Effector CD8-positive, alpha-beta T cell (primary cell): ENCODE results near the gene ECE2.
A peak's percentile ranks its signal among the peaks of the same experiment; 100 is the strongest.

ENCODE experiments used
- DNase-seq: peaks from one replicate; lab custom pipeline; 2025; lab: John Stamatoyannopoulos, UW
- total RNA-seq, 4 experiments: gene quantifications; one replicate each; lab custom pipeline; 2026; lab: John Stamatoyannopoulos, UW

ECE2 gene
- total RNA-seq: 0 to 0.12 (median 0) reads per million in 4 experiments

DNA sequence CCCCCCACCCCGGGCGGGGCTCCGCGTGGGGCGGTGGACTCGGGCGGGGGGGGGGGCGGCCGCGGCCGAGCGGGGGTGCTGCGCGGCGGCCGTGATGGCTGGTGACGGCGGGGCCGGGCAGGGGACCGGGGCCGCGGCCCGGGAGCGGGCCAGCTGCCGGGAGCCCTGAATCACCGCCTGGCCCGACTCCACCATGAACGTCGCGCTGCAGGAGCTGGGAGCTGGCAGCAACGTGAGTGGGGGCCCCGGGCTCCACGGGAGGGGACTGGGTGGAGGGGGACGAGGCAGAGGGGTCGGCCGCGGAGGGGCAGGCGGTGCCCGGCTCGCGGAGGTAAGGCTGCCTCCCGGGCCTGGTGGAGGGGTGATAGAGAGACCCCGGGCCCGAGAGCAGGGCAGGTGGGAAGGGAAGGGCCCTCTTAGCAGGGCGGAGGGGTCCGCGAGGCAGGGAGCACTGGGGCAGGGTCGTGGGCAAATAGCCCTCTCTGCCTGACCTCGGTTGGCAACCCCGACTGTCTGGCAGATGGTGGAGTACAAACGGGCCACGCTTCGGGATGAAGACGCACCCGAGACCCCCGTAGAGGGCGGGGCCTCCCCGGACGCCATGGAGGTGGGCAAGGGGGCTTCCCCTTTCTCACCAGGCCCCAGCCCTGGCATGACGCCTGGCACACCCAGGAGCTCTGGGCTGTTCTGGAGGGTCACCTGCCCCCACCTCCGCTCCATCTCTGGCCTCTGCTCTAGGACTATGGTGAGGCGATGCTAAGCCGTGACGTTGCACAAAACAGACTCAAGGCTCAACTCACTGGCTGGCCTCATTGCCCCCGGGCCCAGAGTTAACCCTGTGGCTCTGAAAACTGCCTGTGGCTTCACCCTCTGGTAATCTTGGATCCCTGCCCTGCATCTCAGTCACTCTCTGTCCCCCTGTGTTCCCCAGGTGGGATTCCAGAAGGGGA is at the start of gene ECE2:
Gene ECE2 (plus strand): TSS at position 62 of the 950 bp plus-strand sequence. CDS start 132 bp downstream, at position 194.
- no peak for DNase-seq

DNA sequence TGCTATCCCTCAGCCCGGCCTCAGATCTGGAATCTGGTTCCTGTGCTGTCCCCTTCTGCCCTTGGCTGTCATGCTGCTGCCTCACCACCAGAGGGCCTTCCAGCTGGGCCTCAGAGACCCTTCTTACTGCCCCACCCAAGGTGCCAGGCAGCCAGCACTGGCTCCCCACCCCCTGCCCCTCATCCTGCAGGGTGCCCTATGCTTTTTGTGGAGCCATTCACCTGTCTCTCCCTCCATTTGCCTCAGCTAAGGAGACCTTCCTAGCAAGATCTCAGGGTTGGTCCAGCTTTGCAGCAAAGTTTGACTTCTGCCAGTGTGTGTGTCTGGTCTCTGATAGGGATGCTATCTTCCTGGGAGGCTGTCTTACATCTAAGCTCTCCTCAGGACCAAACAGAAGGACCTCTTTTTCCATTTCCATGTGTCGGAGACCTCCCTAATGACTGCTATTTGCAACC is 48.3 kb upstream of the ECE2 start:
- DNase-seq: peak; percentile 33

DNA sequence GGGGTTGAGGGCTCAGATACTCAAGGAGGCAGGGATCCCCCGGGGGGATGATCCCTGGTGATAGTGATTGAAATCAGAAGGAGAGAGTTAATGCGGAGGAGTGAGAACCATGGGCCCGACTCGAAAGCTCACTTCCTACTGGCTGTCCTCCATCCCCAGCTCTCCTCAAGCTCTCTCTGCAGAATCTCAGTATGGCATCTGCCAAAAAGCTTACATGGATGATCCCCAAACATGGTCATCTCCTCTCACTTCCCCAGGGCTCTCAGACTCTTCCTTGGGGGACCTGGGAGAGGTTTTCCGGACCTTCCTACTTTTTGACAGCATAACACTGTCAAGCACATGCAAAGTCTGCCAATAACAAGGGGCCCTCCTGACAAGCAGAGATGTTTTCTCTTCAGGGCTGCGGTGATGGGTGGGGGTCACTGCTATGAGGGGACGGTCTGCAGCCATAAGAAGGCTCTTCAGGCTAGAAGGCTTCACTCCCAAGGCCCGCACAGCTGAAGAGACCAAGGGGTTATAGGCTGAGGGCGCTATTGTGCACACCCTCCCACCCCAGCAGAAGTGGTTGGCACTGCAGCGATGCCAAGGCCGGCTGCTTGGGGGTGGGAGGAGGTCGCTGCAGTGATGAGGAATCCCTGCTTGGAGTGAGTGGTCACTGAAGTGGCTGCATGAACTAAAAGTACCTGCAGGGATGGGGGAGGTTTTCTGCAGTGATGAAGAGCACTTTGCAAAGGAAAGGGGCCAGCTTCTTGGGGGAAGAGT is 47.3 kb upstream of the ECE2 start:
- DNase-seq: no peak

GRCh38 chr3:184229394-184230080 is 46.3 kb upstream of the ECE2 start, which contains the start of gene VWA5B2:
TSS of gene VWA5B2 (plus strand) at chr3:184229585. CDS start at chr3:184230529, 944 bp downstream.
- DNase-seq: peak; percentile 55

GRCh38 chr3:184230081-184230602 is 45.7 kb upstream of the ECE2 start:
- DNase-seq: no peak

DNA sequence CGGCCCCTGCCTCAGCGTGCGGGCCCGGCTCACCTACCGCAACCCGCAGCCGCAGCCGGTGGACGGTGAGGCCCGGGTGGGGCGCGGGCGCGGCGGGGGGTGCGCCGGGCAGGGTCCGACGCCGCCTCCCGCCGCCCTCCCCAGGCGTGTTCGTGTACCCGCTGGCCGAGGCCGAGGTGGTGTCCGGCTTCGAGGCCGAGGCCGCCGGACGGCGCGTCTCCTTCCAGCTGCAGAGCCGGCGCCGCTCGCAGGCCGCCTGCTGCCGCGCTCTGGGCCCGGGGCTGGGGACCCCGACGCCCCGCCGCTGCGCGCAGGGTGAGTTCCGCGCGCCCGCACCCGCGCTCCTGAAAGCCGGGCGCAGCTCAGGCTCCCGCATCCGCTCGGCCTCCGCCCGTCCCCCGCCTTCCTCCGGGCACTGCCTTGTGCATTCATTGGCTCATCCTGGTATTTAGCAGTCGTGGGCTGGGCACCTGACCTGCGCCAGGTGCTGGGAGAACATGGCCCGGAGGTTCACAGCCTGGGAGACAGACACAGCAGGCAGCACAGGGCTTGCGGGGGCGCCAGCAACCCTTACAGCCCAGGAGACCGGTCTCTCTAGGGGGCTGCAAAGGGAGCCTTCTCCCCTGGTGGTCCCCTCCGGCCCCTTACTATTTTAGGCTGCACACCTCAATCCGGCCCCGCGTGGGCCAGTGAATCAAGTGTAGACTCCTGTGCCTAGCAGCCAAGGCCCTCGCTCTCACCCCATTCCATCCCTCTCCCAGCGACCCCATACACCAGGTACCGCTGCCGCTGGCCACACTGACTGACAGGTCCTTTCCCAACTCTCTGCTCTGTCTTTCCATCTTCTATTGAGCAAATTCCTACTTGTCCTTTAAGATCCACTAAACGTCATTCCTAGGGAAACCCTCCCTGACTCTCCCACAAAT is 45.0 kb upstream of the ECE2 start:
- no peak for DNase-seq

- DNase-seq: no peak
These were observed 44.2 kb upstream of the ECE2 start for GRCh38 chr3:184231671-184232070.

DNA sequence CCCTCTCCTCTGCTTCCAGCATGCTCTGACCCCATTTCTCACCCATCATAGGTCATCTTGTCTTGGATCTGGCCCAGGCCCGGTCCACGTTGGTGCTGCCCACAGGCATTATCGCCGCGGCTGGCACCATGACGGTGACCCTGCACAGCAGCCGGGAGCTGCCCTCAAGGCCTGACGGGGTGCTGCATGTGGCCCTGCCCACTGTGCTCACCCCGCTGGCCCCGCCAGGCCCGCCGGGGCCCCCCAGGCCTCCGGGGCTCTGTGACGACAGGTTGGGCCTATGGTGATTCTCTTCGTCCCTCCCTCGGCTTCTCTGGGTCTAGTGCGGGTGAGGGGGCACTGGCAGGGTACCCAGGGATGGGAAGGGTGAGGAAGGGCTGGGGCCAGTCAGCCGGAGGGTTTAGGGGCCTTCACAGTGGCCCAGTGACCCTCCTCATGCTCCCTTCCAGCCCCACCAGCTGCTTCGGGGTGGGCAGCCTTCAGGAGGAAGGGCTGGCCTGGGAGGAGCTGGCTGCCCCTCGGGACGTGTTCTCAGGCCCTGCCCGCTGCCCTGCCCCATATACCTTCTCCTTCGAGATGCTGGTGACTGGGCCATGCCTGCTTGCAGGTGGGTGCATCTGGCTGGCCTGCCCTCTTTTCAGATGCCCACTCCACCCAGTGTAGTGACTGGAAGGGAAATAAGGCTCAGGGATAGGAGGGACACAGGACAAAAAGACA is 42.5 kb upstream of the ECE2 start:
- no peak for DNase-seq

GRCh38 chr3:184234224-184234623 is 41.6 kb upstream of the ECE2 start:
- DNase-seq: no peak

- no peak for DNase-seq
These were observed 41.0 kb upstream of the ECE2 start for GRCh38 chr3:184234671-184235380.

- no peak for DNase-seq
These were observed 40.3 kb upstream of the ECE2 start for GRCh38 chr3:184235381-184236032.

DNA sequence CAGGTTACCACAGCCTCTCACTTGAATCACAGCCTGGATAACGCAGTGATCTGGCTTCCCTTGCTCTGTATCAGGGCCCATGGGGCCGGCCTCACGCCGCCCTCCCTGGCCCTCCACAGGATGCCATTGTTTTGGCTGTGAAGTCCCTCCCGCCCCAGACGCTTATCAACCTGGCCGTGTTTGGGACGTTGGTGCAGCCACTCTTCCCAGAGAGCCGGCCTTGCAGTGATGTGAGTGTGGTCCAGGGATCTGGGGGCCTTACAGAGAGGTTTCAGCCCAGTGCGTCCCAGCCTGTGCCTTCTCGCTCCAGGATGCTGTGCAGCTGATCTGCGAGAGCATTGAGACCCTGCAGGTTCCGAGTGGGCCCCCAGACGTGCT is 39.8 kb upstream of the ECE2 start:
- no peak for DNase-seq

DNA sequence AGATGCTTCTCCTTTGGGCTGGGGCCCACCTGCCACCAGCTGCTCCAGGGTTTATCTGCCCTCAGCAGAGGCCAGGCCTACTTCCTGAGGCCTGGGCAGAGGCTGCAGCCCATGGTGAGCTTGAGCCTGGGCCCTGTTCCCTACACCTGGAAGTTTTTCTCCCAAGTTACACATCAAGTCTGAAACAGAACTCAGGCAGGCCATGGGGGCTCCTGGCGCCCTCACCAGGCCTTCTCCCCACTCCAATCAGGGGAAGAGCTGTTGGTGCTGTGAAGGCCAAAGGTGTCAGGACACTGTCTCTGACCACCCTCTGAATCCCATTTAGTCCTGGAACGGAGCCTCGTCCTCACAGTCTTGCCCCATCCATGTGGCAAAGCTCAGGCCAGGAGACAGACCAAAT is 39.2 kb upstream of the ECE2 start:
- DNase-seq: no peak

- no peak for DNase-seq
These were observed 38.6 kb upstream of the ECE2 start for GRCh38 chr3:184237211-184237610.

DNA sequence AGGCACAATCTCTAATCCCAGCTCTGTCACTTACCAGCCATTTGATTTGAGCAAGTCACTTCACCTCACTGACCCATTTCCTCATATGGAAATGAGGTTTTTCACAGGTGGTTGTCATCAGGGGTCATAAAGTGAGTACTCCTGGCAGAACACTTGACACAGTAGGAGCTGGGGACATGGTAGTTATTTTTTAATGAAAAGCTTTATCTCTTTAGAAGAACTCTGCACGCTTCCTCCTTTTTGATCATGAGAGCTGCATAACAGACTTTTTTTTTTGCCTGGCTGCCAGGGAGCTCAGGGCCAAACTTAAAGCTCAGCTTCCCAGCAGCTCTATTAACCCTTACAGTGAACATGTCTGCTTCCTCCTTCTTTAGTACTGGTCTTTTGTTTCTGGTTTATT is 38.0 kb upstream of the ECE2 start:
- DNase-seq: no peak

DNA sequence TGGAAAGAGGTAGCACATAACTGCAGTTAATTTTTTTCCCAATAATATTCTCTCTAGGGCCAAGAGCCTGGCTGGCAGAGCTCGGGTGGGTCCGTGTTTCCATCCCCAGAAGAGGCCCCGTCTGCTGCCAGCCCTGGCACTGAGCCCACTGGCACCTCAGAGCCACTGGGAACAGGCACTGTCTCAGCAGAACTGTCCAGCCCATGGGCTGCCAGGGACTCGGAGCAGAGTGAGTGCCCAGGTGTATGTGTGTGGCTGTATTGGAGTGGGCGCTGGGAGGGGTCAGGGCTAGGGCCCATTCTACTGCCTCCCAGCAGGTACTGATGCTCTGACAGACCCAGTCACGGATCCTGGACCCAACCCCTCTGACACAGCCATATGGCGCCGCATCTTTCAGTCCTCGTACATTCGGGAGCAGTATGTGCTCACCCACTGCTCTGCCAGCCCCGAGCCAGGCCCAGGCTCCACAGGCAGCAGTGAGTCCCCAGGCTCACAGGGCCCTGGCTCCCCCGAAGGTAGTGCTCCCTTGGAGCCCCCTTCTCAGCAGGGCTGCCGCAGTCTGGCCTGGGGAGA is 37.5 kb upstream of the ECE2 start:
- no peak for DNase-seq

DNA sequence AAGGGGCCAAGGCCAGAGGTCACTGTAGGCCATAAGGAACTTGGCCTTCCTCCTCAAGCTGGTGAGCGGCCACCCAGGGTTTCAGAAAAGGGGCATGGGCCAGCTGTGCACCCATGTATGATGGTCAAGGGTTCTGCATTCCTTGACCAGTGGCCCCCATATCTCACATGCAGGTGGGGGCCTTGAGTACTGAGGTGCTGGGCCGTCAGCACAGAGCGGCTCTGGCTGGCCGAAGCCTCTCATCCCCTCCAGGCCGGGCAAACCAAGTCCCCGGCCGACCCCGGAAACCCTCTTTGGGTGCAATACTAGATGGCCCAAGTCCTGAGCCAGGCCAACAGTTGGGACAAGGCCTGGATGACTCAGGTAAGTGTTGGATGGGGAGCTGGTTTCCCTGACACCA is 36.6 kb upstream of the ECE2 start:
- DNase-seq: no peak

DNA sequence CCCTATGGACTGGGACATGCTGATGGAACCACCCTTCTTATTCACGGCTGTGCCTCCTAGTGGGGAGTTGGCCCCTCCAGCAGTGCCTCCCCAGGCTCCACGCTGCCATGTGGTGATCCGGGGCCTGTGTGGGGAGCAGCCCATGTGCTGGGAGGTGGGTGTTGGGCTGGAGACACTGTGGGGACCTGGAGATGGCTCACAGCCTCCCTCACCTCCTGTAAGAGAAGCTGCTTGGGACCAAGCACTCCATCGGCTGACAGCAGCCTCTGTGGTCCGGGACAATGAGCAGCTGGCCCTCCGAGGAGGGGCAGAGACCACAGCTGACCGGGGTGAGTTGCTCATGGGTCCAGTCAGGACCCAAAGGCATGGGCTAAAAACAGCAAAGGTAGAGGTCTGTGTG is 36.1 kb upstream of the ECE2 start:
- DNase-seq: no peak
